NCI-H526 (cell line): ENCODE data around the gene POLR2J2.
A peak's percentile ranks its signal among the peaks of the same experiment; 100 is the strongest.
"Not testable (repeated sequence)": the region's sequence is repeated elsewhere in the genome, so short reads cannot be mapped to it uniquely, and the experiment has no call there.

Experiments used
- DNase-seq, 2 experiments: peaks; one replicate each; lab custom pipeline; 2025; lab: John Stamatoyannopoulos, UW

POLR2J2 gene

GRCh38 chr7:102671166-102671955 is at the start of gene POLR2J2:
TSS of gene POLR2J2 (minus strand) at chr7:102671663. CDS start at chr7:102671601, 62 bp downstream.
- not testable (repeated sequence) for DNase-seq

GRCh38 chr7:102718491-102718890 is 47.0 kb upstream of the POLR2J2 start:
- not testable (repeated sequence) for DNase-seq

- not testable (repeated sequence) for DNase-seq
Measured at GRCh38 chr7:102715718-102716117, 44.3 kb upstream of the POLR2J2 start.

- not testable (repeated sequence) for DNase-seq
Measured at GRCh38 chr7:102714774-102715522, 43.5 kb upstream of the POLR2J2 start.

GRCh38 chr7:102713691-102714080 is 42.2 kb upstream of the POLR2J2 start:
- not testable (repeated sequence) for DNase-seq

GRCh38 chr7:102713011-102713690 is 41.7 kb upstream of the POLR2J2 start:
- not testable (repeated sequence) for DNase-seq

- DNase-seq = not testable (repeated sequence)
Measured at GRCh38 chr7:102698962-102699750, 27.7 kb upstream of the POLR2J2 start.

GRCh38 chr7:102697642-102698512 is 26.4 kb upstream of the POLR2J2 start:
- peak in 1 of 2 experiments; percentile 3 for DNase-seq

- DNase-seq = not testable (repeated sequence)
Measured at GRCh38 chr7:102696009-102696408, 24.5 kb upstream of the POLR2J2 start.

GRCh38 chr7:102695033-102695552 is 23.6 kb upstream of the POLR2J2 start:
- not testable (repeated sequence) for DNase-seq

GRCh38 chr7:102694008-102694407 is 22.5 kb upstream of the POLR2J2 start:
- DNase-seq = not testable (repeated sequence)

- DNase-seq = not testable (repeated sequence)
Measured at GRCh38 chr7:102690602-102691001, 19.1 kb upstream of the POLR2J2 start.

GRCh38 chr7:102689436-102690282 is 18.2 kb upstream of the POLR2J2 start:
- not testable (repeated sequence) for DNase-seq

GRCh38 chr7:102688299-102689036 is 17.0 kb upstream of the POLR2J2 start:
- DNase-seq = not testable (repeated sequence)

GRCh38 chr7:102682560-102682959 is 11.1 kb upstream of the POLR2J2 start:
- DNase-seq = not testable (repeated sequence)

GRCh38 chr7:102680780-102681179 is 9.3 kb upstream of the POLR2J2 start:
- not testable (repeated sequence) for DNase-seq

- not testable (repeated sequence) for DNase-seq
Measured at GRCh38 chr7:102675545-102675944, 4.1 kb upstream of the POLR2J2 start.

- not testable (repeated sequence) for DNase-seq
Measured at GRCh38 chr7:102673447-102674067, 2.1 kb upstream of the POLR2J2 start.
